H1 (cell line): ENCODE measurements around the gene ARHGAP10. TPM values are rescaled to one million over a fixed set of nuclear protein-coding genes. Genes with fewer than 3 reads are reported as not detected.

ENCODE experiments used
- ASH2L ChIP-seq: fragments of 200-600, 300-600 bp; sonication (generic); IDR thresholded peaks from one replicate; pipeline ENCODE4 v1.7.1; 2017; ENCODE audit warnings: low read length
- CHD2 ChIP-seq: IDR thresholded peaks from 2 replicates; pipeline ENCODE4 v1.6.1; 2012; ENCODE audit warnings: low read length, improper control_type of control experiment
- EP300 ChIP-seq, 2 experiments: IDR thresholded peaks; 1 replicate in 1 of 2; 2 replicates in 1 of 2; pipeline ENCODE4 v1.6.1; 2011 to 2012; ENCODE audit warnings: low read depth in 2 of 2, low read length in 2 of 2, mild to moderate bottlenecking in 2 of 2, borderline replicate concordance in 1 of 2, inconsistent platforms in 1 of 2, moderate library complexity in 1 of 2
- polyA plus RNA-seq, 7 experiments: library from polyadenylated mRNA; depleted of rRNA in 3 of 7; stranded (reverse) in 5 of 7; unstranded in 2 of 7; fragments of >200 nt in 5 of 7; fragments of 200-250 nt in 2 of 7; gene quantifications; 1 replicate in 5 of 7; 2 replicates in 1 of 7; 4 replicates in 1 of 7; pipeline versions ENCODE4 v1.2.1 to v1.2.3, GENCODE V29; 2011 to 2013; ENCODE audit warnings: missing spikeins in 2 of 7, mixed read lengths in 2 of 7
- total RNA-seq: library from RNA; stranded (reverse); fragmentation: NEBNext Ultra II Directional; extraction: Animal tissue kit (Norgen Biotek cat#: 25700); gene quantifications from 2 replicates; pipeline ENCODE4 v1.2.1, GENCODE V29; 2021
- TF ChIP-seq, protein P1 (sequence below): fragments of 300-600 bp; sonication (generic); IDR thresholded peaks from 2 replicates; pipeline ENCODE4 v1.7.1; 2012; ENCODE audit warnings: low read length, moderate library complexity, mild to moderate bottlenecking, inconsistent platforms; ENCODE audit not compliant: insufficient replicate concordance

ARHGAP10 gene
- total and polyA plus RNA-seq, 2 of the 8 experiments (the other 6 are each of a cell fraction or from before 2014, with no cell fraction given), result 3.7 to 6.1 TPM

DNA sequence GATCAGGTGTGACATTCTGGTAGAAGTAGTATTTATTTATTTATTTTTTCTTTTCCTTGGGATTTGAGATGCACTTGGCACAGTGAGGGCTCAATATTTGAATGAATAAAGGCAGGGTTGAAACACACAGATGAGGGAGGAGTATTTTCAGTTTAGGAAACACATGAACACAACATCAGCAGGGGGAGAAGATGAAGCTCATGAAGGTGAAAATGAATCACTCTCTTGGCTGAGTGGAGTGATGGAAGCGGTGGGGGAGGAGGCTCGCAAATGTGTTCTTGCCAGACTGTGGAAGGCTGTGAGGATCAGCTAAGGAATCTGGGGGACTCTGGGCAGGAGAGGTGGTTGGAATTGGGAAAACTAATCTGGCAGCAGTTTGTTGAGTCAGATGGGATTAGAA, 55.3 kb downstream of the ARHGAP10 start (continued):
- TF ChIP-seq, protein P1, sequence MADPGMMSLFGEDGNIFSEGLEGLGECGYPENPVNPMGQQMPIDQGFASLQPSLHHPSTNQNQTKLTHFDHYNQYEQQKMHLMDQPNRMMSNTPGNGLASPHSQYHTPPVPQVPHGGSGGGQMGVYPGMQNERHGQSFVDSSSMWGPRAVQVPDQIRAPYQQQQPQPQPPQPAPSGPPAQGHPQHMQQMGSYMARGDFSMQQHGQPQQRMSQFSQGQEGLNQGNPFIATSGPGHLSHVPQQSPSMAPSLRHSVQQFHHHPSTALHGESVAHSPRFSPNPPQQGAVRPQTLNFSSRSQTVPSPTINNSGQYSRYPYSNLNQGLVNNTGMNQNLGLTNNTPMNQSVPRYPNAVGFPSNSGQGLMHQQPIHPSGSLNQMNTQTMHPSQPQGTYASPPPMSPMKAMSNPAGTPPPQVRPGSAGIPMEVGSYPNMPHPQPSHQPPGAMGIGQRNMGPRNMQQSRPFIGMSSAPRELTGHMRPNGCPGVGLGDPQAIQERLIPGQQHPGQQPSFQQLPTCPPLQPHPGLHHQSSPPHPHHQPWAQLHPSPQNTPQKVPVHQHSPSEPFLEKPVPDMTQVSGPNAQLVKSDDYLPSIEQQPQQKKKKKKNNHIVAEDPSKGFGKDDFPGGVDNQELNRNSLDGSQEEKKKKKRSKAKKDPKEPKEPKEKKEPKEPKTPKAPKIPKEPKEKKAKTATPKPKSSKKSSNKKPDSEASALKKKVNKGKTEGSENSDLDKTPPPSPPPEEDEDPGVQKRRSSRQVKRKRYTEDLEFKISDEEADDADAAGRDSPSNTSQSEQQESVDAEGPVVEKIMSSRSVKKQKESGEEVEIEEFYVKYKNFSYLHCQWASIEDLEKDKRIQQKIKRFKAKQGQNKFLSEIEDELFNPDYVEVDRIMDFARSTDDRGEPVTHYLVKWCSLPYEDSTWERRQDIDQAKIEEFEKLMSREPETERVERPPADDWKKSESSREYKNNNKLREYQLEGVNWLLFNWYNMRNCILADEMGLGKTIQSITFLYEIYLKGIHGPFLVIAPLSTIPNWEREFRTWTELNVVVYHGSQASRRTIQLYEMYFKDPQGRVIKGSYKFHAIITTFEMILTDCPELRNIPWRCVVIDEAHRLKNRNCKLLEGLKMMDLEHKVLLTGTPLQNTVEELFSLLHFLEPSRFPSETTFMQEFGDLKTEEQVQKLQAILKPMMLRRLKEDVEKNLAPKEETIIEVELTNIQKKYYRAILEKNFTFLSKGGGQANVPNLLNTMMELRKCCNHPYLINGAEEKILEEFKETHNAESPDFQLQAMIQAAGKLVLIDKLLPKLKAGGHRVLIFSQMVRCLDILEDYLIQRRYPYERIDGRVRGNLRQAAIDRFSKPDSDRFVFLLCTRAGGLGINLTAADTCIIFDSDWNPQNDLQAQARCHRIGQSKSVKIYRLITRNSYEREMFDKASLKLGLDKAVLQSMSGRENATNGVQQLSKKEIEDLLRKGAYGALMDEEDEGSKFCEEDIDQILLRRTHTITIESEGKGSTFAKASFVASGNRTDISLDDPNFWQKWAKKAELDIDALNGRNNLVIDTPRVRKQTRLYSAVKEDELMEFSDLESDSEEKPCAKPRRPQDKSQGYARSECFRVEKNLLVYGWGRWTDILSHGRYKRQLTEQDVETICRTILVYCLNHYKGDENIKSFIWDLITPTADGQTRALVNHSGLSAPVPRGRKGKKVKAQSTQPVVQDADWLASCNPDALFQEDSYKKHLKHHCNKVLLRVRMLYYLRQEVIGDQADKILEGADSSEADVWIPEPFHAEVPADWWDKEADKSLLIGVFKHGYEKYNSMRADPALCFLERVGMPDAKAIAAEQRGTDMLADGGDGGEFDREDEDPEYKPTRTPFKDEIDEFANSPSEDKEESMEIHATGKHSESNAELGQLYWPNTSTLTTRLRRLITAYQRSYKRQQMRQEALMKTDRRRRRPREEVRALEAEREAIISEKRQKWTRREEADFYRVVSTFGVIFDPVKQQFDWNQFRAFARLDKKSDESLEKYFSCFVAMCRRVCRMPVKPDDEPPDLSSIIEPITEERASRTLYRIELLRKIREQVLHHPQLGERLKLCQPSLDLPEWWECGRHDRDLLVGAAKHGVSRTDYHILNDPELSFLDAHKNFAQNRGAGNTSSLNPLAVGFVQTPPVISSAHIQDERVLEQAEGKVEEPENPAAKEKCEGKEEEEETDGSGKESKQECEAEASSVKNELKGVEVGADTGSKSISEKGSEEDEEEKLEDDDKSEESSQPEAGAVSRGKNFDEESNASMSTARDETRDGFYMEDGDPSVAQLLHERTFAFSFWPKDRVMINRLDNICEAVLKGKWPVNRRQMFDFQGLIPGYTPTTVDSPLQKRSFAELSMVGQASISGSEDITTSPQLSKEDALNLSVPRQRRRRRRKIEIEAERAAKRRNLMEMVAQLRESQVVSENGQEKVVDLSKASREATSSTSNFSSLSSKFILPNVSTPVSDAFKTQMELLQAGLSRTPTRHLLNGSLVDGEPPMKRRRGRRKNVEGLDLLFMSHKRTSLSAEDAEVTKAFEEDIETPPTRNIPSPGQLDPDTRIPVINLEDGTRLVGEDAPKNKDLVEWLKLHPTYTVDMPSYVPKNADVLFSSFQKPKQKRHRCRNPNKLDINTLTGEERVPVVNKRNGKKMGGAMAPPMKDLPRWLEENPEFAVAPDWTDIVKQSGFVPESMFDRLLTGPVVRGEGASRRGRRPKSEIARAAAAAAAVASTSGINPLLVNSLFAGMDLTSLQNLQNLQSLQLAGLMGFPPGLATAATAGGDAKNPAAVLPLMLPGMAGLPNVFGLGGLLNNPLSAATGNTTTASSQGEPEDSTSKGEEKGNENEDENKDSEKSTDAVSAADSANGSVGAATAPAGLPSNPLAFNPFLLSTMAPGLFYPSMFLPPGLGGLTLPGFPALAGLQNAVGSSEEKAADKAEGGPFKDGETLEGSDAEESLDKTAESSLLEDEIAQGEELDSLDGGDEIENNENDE, result no peak
- TF ChIP-seq EP300 (IDR thresholded peaks at IDR 0.05; ENCODE audit: borderline replicate concordance in 1 of 2, low read depth in 2 of 2, low read length in 2 of 2) (no peak), ASH2L (no peak), CHD2 (no peak)
- TF ChIP-seq, all 59 proteins: peak for 0
